NB4 (cell line): Measurements from ENCODE around the gene AP2A2.

Experiments
- MYC ChIP-seq: IDR thresholded peaks from 2 replicates; pipeline ENCODE4 v1.6.1; 2011; ENCODE audit warnings: low read depth, low read length
- POLR2A ChIP-seq: IDR thresholded peaks from 2 replicates; pipeline ENCODE4 v1.6.1; 2011; ENCODE audit warnings: mild to moderate bottlenecking; ENCODE audit not compliant: insufficient read length; ENCODE audit errors: extremely low read depth
- TF ChIP-seq, protein P1 (sequence below): IDR thresholded peaks from one replicate; pipeline ENCODE4 v1.5.1; 2012; ENCODE audit warnings: low read depth, low read length
- TF ChIP-seq, protein P2 (sequence below): IDR thresholded peaks from 2 replicates; pipeline ENCODE4 v1.6.1; 2011; ENCODE audit warnings: low read depth, low read length

DNA sequence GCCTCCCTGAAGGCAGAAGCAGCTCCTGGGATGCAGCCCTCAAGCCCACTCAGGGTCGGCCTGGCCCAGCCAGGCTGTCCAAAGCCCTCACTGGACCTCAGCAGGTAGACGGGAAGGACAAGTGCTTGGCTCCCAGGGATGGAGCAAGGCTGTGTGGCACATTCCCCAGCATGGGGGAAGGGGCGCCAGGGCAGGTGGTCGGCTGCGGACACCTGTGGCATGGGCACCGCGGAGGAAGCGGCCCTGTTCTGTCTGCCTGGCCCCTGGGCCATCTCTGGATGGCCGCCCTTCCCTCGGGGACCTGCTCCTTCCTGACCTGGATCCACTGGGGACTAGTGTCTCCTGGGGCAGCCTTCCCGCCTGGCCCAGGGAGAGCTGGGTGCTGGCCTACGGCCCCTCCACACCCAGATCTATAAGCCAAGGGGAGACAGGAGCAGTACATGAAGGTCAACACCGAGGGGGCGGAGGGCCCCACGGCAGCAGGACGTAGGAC is 41.0 kb upstream of the AP2A2 start:
- TF ChIP-seq, protein P1, sequence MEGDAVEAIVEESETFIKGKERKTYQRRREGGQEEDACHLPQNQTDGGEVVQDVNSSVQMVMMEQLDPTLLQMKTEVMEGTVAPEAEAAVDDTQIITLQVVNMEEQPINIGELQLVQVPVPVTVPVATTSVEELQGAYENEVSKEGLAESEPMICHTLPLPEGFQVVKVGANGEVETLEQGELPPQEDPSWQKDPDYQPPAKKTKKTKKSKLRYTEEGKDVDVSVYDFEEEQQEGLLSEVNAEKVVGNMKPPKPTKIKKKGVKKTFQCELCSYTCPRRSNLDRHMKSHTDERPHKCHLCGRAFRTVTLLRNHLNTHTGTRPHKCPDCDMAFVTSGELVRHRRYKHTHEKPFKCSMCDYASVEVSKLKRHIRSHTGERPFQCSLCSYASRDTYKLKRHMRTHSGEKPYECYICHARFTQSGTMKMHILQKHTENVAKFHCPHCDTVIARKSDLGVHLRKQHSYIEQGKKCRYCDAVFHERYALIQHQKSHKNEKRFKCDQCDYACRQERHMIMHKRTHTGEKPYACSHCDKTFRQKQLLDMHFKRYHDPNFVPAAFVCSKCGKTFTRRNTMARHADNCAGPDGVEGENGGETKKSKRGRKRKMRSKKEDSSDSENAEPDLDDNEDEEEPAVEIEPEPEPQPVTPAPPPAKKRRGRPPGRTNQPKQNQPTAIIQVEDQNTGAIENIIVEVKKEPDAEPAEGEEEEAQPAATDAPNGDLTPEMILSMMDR = no peak
- TF ChIP-seq, protein P2, sequence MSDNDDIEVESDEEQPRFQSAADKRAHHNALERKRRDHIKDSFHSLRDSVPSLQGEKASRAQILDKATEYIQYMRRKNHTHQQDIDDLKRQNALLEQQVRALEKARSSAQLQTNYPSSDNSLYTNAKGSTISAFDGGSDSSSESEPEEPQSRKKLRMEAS = no peak
- no peak for TF ChIP-seq POLR2A
- no peak for TF ChIP-seq MYC
